Measurements from ENCODE around the gene PTPN11.

The PTPN11 gene

GRCh38 chr12:112401903-112402498 is 16.7 kb upstream of the PTPN11 start:
- TF ChIP-seq GATA3 (IDR thresholded peaks at IDR 0.05; ENCODE audit: low read depth, low read length) (no peak), GATA2 (IDR thresholded peaks at IDR 0.05; ENCODE audit: low read depth, low read length) (no peak)

- no peak for TF ChIP-seq GATA2 (IDR thresholded peaks at IDR 0.05; ENCODE audit: low read depth, low read length)
- TF ChIP-seq GATA3 (IDR thresholded peaks at IDR 0.05; ENCODE audit: low read depth, low read length) = no peak
Measured at GRCh38 chr12:112406519-112407488, 11.9 kb upstream of the PTPN11 start.

- TF ChIP-seq GATA2 (IDR thresholded peaks at IDR 0.05; ENCODE audit: low read depth, low read length) (no peak), GATA3 (IDR thresholded peaks at IDR 0.05; ENCODE audit: low read depth, low read length) (no peak)
Measured at GRCh38 chr12:112408621-112409020, 10.1 kb upstream of the PTPN11 start.

DNA sequence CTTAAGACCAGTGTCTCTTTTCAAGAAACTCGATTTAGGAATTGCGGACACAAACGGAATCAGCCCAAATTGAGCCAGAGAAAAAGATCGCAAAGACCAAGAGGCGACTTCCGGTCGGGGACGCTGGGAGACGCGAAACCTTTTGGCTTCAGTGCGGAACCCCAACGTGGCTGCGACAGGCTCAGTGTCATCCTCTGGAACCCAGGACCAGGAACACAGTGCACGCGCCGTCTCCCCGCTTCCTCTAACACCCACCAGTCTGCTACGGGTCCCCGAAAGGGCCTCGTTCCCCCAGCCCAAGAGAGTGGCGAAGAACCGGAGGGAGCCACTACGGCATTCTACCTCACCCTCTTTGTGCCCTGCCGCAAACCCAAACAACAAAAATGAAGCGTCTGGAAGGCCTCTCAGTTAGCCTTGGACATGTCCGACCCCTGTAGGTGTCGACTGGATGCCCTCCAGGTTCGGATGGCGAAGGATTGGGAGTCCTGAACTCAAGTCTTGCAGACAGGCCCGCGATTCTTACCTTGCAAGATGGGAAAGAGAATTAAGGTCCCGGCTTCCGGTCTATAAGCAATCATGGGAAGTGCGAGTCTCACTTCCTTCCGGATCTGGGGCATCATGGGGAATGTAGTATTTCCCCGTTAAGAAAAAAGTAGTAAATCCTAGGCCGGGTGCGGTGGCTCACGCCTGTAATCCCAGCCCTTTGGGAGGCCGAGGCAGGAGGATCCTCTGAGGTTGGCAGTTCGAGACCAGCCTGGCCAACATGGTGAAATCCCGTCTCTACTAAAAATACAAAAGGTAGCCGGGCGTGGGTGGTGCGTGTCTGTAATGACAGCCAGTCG is 9.5 kb upstream of the PTPN11 start, which contains the start of gene RPL6:
RPL6 (minus strand) TSS at position 542 of the 842 bp plus-strand sequence. CDS start 949 bp downstream, outside the sequence.
- TF ChIP-seq GATA3 (IDR thresholded peaks at IDR 0.05; ENCODE audit: low read depth, low read length) = no peak
- no peak for TF ChIP-seq GATA2 (IDR thresholded peaks at IDR 0.05; ENCODE audit: low read depth, low read length)

DNA sequence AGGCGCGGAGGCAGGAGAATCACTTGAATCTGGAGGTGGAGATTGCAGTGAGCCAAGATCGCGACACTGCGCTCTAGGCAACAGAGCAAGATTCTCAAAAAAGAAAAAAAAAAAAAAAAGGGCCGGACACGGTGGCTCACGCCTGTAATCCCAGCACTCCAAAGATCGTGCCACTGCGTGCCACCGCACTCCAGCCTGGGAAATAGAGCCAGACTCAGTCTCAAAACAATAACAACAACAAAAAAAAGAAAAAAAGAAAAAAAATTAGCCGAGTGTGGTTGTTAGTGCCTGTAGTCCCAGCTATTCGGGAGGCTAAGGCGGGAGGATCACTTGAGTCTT is 8.9 kb upstream of the PTPN11 start:
- no peak for TF ChIP-seq GATA2 (IDR thresholded peaks at IDR 0.05; ENCODE audit: low read depth, low read length)
- TF ChIP-seq GATA3 (IDR thresholded peaks at IDR 0.05; ENCODE audit: low read depth, low read length) = no peak

DNA sequence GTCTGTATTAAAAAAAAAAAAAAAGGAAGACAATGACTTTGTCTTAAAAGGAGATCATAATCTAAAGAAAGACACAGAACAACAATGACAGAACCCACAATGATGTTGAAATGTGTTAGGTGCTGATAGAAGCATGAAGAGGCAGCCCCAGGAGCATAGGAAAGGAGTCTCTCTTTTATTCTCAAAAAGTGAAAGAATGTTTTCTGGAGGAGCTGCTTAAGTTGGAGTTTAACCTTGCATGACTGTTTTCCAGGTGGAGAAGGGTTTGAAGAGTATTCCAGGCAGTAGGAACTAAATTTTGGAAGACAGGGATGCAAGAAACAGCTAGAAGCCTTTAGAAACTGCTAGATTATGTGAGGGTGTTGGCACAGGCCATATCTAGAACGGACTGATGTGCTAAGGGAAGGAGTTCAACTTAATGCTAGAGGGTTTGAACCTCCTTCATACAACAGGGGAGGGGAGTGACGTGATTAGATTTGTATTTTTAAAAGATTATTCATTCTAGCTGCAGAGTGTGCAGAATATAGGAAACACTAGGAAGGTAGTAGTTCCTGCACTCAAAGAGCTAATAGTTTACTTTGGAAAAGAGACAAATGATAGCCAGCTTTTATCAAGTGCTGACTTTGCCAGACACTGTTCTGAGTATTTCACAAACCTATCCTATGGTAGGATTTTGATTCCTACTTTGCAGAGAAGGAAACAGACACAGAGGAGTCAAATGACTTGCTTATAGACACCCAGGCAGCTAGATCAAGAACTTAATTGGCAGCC is 4.7 kb upstream of the PTPN11 start:
- TF ChIP-seq GATA3 (IDR thresholded peaks at IDR 0.05; ENCODE audit: low read depth, low read length) (no peak), GATA2 (IDR thresholded peaks at IDR 0.05; ENCODE audit: low read depth, low read length) (no peak)

DNA sequence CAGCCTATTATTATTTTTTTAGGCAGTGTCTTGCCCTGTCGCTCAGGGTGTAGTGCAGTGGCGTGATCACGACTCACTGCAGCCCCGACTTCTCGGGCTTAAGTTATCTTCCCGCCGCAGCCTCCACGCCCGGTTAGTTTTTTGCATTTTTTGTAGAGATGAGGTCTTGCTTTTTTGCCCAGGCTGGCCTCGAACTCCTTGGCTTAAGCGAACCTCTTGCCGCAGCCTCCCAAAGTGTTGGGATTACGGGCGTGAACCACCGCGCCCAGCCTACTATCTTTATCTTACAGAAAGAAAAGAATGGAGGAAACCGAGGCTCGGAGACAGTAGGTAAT is 507 bp upstream of the PTPN11 start:
- TF ChIP-seq GATA3 (IDR thresholded peaks at IDR 0.05; ENCODE audit: low read depth, low read length) (no peak), GATA2 (IDR thresholded peaks at IDR 0.05; ENCODE audit: low read depth, low read length) (no peak)

- TF ChIP-seq GATA3 (IDR thresholded peaks at IDR 0.05; ENCODE audit: low read depth, low read length) (no peak), GATA2 (IDR thresholded peaks at IDR 0.05; ENCODE audit: low read depth, low read length) (no peak)
Measured at GRCh38 chr12:112419297-112420133, 768 bp downstream of the PTPN11 start.

DNA sequence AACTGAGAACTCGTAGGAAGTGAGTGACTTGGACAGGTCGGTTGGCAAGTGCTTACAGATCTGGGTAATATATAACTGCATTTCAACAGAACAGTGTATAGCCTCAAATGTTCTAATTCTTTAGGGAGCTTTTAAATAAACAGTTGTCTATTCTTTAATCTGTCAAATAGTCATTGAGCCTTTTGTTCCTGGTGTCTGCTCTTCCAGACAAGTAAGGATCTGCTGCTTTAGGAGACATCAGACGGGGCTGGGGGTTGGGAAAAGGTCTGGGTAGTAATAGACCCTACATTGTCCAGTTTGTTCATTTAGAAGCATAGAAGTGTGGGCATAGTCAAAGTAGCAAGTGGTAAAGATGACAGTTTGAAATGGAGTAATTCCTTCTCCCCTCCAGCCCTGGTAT is 2.0 kb downstream of the PTPN11 start:
- no peak for TF ChIP-seq GATA3 (IDR thresholded peaks at IDR 0.05; ENCODE audit: low read depth, low read length)
- TF ChIP-seq GATA2 (IDR thresholded peaks at IDR 0.05; ENCODE audit: low read depth, low read length) = no peak

DNA sequence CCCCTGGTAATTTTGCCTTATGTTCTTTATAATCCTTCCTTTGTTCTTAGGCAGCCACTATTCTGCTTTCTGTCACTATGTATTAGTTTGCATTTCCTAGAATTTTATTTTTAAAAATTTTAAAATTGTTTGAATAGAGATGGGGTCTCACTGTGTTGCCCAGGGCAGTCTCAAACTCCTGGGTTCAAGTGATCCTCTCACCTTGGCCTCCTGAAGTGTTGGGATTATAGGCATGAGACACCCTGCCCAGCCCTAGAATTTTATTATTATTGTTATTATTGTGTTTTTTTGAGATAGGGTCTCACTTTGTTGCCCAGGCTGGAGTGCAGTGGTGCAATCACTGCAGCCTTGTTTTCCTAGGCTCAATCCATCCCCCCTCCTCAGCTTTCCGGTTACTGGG is 2.6 kb downstream of the PTPN11 start:
- TF ChIP-seq GATA2 (IDR thresholded peaks at IDR 0.05; ENCODE audit: low read depth, low read length) (no peak), GATA3 (IDR thresholded peaks at IDR 0.05; ENCODE audit: low read depth, low read length) (no peak)

DNA sequence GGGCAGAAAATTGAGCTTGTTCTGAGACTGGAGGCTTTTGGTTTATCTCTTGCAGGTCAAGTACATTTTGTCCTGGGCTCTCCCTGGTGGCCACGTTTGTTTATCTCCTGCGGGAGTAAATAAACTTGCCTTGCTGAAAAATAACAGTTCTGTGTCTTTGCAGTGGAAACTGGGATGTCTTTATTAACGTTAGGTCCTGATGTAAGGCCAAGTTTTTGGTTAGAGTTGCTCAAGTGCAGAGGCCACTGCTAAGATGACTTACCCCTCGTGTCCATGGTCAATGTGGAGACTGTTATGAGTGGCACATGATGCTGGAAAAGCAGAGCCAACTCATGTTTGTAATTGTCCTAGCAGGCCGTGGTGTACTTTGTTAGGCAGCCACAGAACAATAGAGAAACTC is 3.8 kb downstream of the PTPN11 start:
- TF ChIP-seq GATA2 (IDR thresholded peaks at IDR 0.05; ENCODE audit: low read depth, low read length) = no peak
- TF ChIP-seq GATA3 (IDR thresholded peaks at IDR 0.05; ENCODE audit: low read depth, low read length) = no peak

GRCh38 chr12:112424126-112424525 is 5.4 kb downstream of the PTPN11 start:
- TF ChIP-seq GATA3 (IDR thresholded peaks at IDR 0.05; ENCODE audit: low read depth, low read length) = no peak
